Measurements from ENCODE around the gene KCNK15. TPM values are rescaled to one million over a fixed set of nuclear protein-coding genes. Genes with fewer than 3 reads are reported as not detected.

The KCNK15 gene
- total and polyA plus RNA-seq, 10 of the 15 experiments (the other 5 are each of a cell fraction or from before 2014, with no cell fraction given), result not detected

DNA sequence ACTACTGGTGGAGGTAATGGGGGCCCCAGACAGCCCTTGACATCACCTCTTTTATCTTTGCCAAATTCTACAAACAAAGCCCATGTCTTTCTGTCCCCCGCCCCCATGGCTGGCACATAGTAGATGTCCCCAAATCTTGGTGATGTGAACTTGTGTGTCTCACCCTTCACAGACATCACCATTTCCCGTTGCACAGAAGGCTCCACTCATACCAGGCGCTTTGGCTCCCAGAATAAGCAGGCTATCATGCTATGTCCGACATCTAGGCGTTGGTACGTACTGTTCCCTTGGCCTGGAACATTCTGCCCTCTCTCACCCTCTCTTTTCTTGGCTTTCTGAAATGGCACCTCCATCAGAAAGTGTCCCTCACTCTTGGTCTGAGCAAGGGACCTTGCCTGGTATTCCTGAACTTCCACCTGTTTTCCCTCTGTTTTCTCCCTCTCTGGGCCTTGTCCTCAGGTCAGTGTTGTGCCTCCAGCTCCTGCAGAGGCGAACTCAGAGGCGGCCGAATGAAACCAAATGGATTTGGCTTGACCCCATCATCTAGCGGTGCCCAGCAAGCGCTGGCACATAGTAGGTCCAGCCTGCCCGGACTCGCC is 31.5 kb upstream of the KCNK15 start:
- Histone ChIP-seq H3K9me3 (replicated peaks; ENCODE audit: control insufficient read depth, insufficient read depth, low read length) (no peaks in the 10 kb centered on the region), H3K4me3 (no peak overlapping the region), H3K36me3 (ENCODE audit: control insufficient read depth in 2 of 2, insufficient read depth in 2 of 2, low read length in 1 of 2) (no peaks in the 10 kb centered on the region), H3K27ac (ENCODE audit: control insufficient read depth, insufficient read depth) (no peak overlapping the region), H2AFZ (ENCODE audit: control insufficient read depth, low read depth, low read length) (no peak overlapping the region), H3K27me3 (replicated peaks in 1 of 2; ENCODE audit: control insufficient read depth in 2 of 2, insufficient read depth in 2 of 2, low read length in 1 of 2) (peaks cover 1 to 3% of the 10 kb centered on the region in 2 experiments; a peak in 2 of 4 replicates), H4K20me1 (ENCODE audit: control insufficient read depth, insufficient read depth) (no peaks in the 10 kb centered on the region), H3K4me1 (ENCODE audit: control insufficient read depth, insufficient read depth, low read length) (no peaks in the 10 kb centered on the region), H3K4me2 (ENCODE audit: control insufficient read depth, insufficient read depth) (no peak overlapping the region), H3K79me2 (ENCODE audit: control insufficient read depth, insufficient read depth, low read length) (no peaks in the 10 kb centered on the region), H3K9ac (ENCODE audit: control insufficient read depth, insufficient read depth, low read length) (no peak overlapping the region)
- CTCF ChIA-PET, result no interaction called here
- WGBS (ENCODE audit: insufficient coverage, insufficient replicate concordance, low lambda C conversion rate, missing lambda C conversion rate), result 52% methylated on average over 13 of the region's 13 CpGs
- in situ Hi-C loops (cut with MboI), result no loop called here
- intact Hi-C loops (cut with micrococcal nuclease; ENCODE audit: unreplicated experiment), result no loop called here
- SMC1A ChIA-PET (ENCODE audit: uncharacterized antibody, unreplicated experiment), result no interaction called here
- BruUV-seq (replicated peaks), result no TSS peak
- TF ChIP-seq, protein P1, sequence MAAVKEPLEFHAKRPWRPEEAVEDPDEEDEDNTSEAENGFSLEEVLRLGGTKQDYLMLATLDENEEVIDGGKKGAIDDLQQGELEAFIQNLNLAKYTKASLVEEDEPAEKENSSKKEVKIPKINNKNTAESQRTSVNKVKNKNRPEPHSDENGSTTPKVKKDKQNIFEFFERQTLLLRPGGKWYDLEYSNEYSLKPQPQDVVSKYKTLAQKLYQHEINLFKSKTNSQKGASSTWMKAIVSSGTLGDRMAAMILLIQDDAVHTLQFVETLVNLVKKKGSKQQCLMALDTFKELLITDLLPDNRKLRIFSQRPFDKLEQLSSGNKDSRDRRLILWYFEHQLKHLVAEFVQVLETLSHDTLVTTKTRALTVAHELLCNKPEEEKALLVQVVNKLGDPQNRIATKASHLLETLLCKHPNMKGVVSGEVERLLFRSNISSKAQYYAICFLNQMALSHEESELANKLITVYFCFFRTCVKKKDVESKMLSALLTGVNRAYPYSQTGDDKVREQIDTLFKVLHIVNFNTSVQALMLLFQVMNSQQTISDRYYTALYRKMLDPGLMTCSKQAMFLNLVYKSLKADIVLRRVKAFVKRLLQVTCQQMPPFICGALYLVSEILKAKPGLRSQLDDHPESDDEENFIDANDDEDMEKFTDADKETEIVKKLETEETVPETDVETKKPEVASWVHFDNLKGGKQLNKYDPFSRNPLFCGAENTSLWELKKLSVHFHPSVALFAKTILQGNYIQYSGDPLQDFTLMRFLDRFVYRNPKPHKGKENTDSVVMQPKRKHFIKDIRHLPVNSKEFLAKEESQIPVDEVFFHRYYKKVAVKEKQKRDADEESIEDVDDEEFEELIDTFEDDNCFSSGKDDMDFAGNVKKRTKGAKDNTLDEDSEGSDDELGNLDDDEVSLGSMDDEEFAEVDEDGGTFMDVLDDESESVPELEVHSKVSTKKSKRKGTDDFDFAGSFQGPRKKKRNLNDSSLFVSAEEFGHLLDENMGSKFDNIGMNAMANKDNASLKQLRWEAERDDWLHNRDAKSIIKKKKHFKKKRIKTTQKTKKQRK (IDR thresholded peaks at IDR 0.05; ENCODE audit: low read depth, low read length), result no peak
- TF ChIP-seq SMC3 (IDR thresholded peaks at IDR 0.05; ENCODE audit: borderline replicate concordance, low read length) (no peak), ZZZ3 (IDR thresholded peaks at IDR 0.05; ENCODE audit: control insufficient read depth, insufficient read length, low read depth) (no peak), SPI1 (IDR thresholded peaks at IDR 0.05; ENCODE audit: borderline replicate concordance, insufficient read depth, low read depth, low read length) (no peak), EGR1 (IDR thresholded peaks at IDR 0.05; ENCODE audit: borderline replicate concordance in 1 of 2, low read depth in 2 of 2, low read length in 2 of 2) (no peak), RELA (IDR thresholded peaks at IDR 0.05; ENCODE audit: borderline replicate concordance, partially characterized antibody) (no peak), MTA2 (IDR thresholded peaks at IDR 0.05; ENCODE audit: low read depth) (no peak)
- TF ChIP-seq, protein P2, sequence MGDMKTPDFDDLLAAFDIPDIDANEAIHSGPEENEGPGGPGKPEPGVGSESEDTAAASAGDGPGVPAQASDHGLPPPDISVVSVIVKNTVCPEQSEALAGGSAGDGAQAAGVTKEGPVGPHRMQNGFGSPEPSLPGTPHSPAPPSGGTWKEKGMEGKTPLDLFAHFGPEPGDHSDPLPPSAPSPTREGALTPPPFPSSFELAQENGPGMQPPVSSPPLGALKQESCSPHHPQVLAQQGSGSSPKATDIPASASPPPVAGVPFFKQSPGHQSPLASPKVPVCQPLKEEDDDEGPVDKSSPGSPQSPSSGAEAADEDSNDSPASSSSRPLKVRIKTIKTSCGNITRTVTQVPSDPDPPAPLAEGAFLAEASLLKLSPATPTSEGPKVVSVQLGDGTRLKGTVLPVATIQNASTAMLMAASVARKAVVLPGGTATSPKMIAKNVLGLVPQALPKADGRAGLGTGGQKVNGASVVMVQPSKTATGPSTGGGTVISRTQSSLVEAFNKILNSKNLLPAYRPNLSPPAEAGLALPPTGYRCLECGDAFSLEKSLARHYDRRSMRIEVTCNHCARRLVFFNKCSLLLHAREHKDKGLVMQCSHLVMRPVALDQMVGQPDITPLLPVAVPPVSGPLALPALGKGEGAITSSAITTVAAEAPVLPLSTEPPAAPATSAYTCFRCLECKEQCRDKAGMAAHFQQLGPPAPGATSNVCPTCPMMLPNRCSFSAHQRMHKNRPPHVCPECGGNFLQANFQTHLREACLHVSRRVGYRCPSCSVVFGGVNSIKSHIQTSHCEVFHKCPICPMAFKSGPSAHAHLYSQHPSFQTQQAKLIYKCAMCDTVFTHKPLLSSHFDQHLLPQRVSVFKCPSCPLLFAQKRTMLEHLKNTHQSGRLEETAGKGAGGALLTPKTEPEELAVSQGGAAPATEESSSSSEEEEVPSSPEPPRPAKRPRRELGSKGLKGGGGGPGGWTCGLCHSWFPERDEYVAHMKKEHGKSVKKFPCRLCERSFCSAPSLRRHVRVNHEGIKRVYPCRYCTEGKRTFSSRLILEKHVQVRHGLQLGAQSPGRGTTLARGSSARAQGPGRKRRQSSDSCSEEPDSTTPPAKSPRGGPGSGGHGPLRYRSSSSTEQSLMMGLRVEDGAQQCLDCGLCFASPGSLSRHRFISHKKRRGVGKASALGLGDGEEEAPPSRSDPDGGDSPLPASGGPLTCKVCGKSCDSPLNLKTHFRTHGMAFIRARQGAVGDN (IDR thresholded peaks at IDR 0.05), result no peak
- TF ChIP-seq, protein P3, sequence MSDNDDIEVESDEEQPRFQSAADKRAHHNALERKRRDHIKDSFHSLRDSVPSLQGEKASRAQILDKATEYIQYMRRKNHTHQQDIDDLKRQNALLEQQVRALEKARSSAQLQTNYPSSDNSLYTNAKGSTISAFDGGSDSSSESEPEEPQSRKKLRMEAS (IDR thresholded peaks at IDR 0.05; ENCODE audit: low read depth, low read length), result no peak
- DNase-seq (ENCODE audit: low read depth, low spot score) (no peak), ATAC-seq (no peak), FAIRE-seq (no peak)
- RAD21 ChIA-PET (ENCODE audit: unreplicated experiment), result no interaction called here
- POLR2A ChIA-PET, result interaction anchor here (0.6 kb wide), 1 partner anchor 104 kb away, joined by 3 read pairs; no protein-coding TSS in a partner anchor
